ENCODE results near the gene HSPA4. TPM values are rescaled to one million over a fixed set of nuclear protein-coding genes. Genes with fewer than 3 reads are reported as not detected.

Gene HSPA4
- total and polyA plus RNA-seq, 2 of the 4 experiments (the other 2 are of a cell fraction) = 34.9 to 120 TPM

DNA sequence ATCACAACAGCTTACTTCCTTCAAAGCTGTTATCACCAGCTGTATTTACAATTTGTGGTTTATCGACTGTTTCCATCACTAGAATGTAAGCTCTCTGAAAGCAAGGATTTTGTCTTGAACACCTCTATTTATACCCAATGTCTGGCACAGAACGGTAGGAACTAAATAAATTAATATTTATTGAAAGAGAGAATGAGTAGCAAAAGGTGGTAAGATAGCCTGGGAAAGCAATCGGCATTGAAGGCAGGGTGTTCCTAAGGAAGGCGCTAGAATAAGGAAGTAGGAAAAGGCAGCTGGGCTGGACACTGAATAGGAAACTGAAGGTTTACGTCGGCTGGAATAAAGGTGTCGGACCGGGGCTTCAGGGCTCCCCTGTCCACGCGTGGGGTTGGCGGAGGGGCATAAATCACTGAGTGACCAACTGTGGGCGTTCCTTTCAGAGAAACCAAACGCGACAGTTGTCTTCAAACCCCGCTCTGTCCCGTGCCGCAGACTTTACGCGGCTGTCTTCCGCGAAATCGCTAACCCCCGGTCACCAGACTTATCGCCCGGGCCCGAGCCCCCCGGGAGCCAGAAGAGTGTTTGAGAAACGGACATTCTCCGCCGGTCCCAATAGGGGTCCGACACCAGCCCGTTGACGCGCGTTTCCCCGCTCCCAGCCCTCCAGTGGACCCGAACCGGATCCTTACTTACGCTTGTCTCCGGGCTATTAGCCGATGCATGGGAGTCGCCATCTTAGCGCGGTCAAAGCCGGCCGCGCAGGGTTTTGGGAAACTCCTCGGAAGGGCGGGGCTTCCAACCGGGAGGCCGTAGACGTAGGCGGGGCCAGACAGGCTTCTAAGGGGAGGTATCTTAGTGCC lies 25.8 kb upstream of the HSPA4 start, which contains the start of gene ZCCHC10 (continued):
- TF ChIP-seq MAZ (IDR thresholded peaks at IDR 0.05; ENCODE audit: borderline replicate concordance, low read depth, low read length) = peak; percentile 77; the same call in 1 of the 2 replicates
- TF ChIP-seq RAD21 (IDR thresholded peaks at IDR 0.05; ENCODE audit: low read length) = no peak; the same call in 1 of the 2 replicates

DNA sequence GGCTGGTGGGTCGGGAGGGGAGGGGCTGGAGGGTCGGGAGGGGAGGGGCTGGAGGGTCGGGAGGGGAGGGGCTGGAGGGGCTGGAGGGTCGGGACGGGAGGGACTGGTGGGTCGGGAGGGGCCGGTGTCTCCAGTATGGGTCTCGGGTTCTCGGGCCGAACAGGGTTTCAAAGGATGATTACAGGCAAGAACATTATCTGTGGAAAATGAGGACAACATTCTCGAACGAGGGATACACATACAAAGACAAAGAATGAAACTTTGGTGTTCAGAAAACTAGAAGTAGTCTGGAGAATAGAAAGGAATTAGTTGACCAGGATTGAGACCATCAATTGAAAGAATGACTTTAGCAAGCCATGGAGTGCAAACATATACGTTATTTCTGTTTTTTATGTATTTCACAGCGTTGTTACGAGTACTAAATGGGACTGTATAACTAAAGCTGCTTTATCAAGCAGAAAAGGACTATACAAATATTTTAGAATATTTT lies 25.1 kb upstream of the HSPA4 start:
- Histone ChIP-seq H3K4ac (ENCODE audit: low read depth, low read length) (peak overlapping the region; percentile 38; the same call in 1 of the 2 replicates), H2BK5ac (ENCODE audit: low read depth, low read length, poor library complexity, severe bottlenecking) (peak overlapping the region; percentile 25), H3K56ac (ENCODE audit: extremely low read depth, insufficient read depth, low read length) (peak overlapping the region; percentile 30; the same call in 1 of the 2 replicates), H3K14ac (replicated peaks; ENCODE audit: low read depth, low read length) (peak overlapping the region; percentile 75; the same call in 1 of the 2 replicates), H3K4me3 (ENCODE audit: insufficient read depth, low read depth, low read length) (peak overlapping the region; percentile 94), H2AK9ac (replicated peaks; ENCODE audit: low read depth, low read length, poor library complexity) (no peak overlapping the region), H3K36me3 (ENCODE audit: control insufficient read depth, insufficient read depth, low read length) (no peaks in the 10 kb centered on the region), H2AFZ (replicated peaks; ENCODE audit: low read length, poor library complexity) (peak overlapping the region; percentile 75), H3K4me2 (ENCODE audit: low read depth, low read length) (peak overlapping the region; percentile 71), H3K9me3 (ENCODE audit: control insufficient read depth, insufficient read depth, low read length) (no peaks in the 10 kb centered on the region), H3K9me1 (ENCODE audit: insufficient read depth, low read length) (peaks cover 4% of the 10 kb centered on the region; the same call in 1 of the 2 replicates), H3K4me1 (ENCODE audit: control insufficient read depth, insufficient read depth, low read length) (no peaks in the 10 kb centered on the region), H2BK20ac (ENCODE audit: low read depth, low read length) (no peak overlapping the region), H3K18ac (ENCODE audit: low read depth, low read length) (peak overlapping the region; percentile 32; the same call in 1 of the 2 replicates), H4K5ac (ENCODE audit: low read depth, low read length) (peak overlapping the region; percentile 75), H2BK120ac (ENCODE audit: low read depth, low read length) (peak overlapping the region; percentile 65; the same call in 1 of the 2 replicates), H4K20me1 (ENCODE audit: insufficient read depth, low read length) (no peaks in the 10 kb centered on the region), H2BK15ac (ENCODE audit: low read depth, low read length) (no peak overlapping the region), H4K91ac (ENCODE audit: insufficient read depth, low read depth, low read length) (0 out of 2 replicates have a peak overlapping the region, but pooled peaks have one; percentile 16), H3K23ac (ENCODE audit: low read depth, low read length) (peak overlapping the region; percentile 2; the same call in 1 of the 2 replicates), H4K8ac (ENCODE audit: low read depth in 2 of 2, low read length in 2 of 2) (peak overlapping the region; percentile 67 to 82), H3K27me3 (ENCODE audit: control insufficient read depth, insufficient read depth, low read length) (no peaks in the 10 kb centered on the region), H3K79me1 (ENCODE audit: low read depth in 1 of 2, low read length in 2 of 2) (peaks cover 9 to 30% of the 10 kb centered on the region in 2 experiments), H2AK5ac (ENCODE audit: low read depth, low read length) (no peak overlapping the region), H3K9ac (ENCODE audit: low read depth, low read length) (peak overlapping the region; percentile 52; the same call in 1 of the 2 replicates), H3K27ac (ENCODE audit: insufficient read depth, low read length) (peak overlapping the region; percentile 59; the same call in 1 of the 2 replicates)
- dilution Hi-C loops (cut with HindIII; ENCODE audit: low sequenced_read_pairs, unreplicated experiment) (no loop called here), in situ Hi-C loops (cut with MboI; ENCODE audit: low sequenced_read_pairs) (no loop called here), intact Hi-C loops (cut with micrococcal nuclease) (loop anchor here (2.0 kb wide), 2 partner anchors 24 to 64 kb away; partner anchors contain the start of gene AFF4)
- 0% methylated on average over 1 of the region's 15 CpGs; no CpG with 5 or more reads in 1 of the 2 experiments for WGBS, 2 experiments (ENCODE audit: extremely low coverage in 2 of 2, insufficient read length in 1 of 2)
- TF ChIP-seq RCOR1 (IDR thresholded peaks at IDR 0.05; ENCODE audit: insufficient replicate concordance, low read length) (no peak), FOS (IDR thresholded peaks at IDR 0.05; ENCODE audit: low read depth, low read length) (no peak), MXI1 (IDR thresholded peaks at IDR 0.05; ENCODE audit: borderline replicate concordance, low read depth, low read length) (no peak), MAFK (IDR thresholded peaks at IDR 0.05; ENCODE audit: low read depth, low read length) (no peak), RFX5 (IDR thresholded peaks at IDR 0.05; ENCODE audit: low read depth, low read length) (no peak), BHLHE40 (IDR thresholded peaks at IDR 0.05; ENCODE audit: low read depth, low read length) (no peak), RAD21 (IDR thresholded peaks at IDR 0.05; ENCODE audit: low read length) (no peak), MAZ (IDR thresholded peaks at IDR 0.05; ENCODE audit: borderline replicate concordance, low read depth, low read length) (no peak), SMC3 (IDR thresholded peaks at IDR 0.05; ENCODE audit: low read depth, low read length) (no peak)
- TF ChIP-seq, protein P1, sequence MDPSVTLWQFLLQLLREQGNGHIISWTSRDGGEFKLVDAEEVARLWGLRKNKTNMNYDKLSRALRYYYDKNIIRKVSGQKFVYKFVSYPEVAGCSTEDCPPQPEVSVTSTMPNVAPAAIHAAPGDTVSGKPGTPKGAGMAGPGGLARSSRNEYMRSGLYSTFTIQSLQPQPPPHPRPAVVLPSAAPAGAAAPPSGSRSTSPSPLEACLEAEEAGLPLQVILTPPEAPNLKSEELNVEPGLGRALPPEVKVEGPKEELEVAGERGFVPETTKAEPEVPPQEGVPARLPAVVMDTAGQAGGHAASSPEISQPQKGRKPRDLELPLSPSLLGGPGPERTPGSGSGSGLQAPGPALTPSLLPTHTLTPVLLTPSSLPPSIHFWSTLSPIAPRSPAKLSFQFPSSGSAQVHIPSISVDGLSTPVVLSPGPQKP (IDR thresholded peaks at IDR 0.05; ENCODE audit: borderline replicate concordance, low read depth, low read length) = no peak
- ChIA-PET CTCF (interaction anchor here (0.6 kb wide), 1 partner anchor 11 kb away, joined by 3 read pairs; no protein-coding TSS in a partner anchor), POLR2A (ENCODE audit: unreplicated experiment) (no interaction called here)
- no TSS peak for BruUV-seq (replicated peaks)
- DNase-seq (no peak), ATAC-seq (ENCODE audit: low read depth) (no peak)
